ENCODE results near the gene FAM151A. TPM values are rescaled to one million over a fixed set of nuclear protein-coding genes. Genes with fewer than 3 reads are reported as not detected.
"Not testable (repeated sequence)": the region's sequence is repeated elsewhere in the genome, so short reads cannot be mapped to it uniquely, and the experiment has no call there.

FAM151A gene
- polyA plus RNA-seq, 3 donors from 2014 or later = not detected

GRCh38 chr1:54649130-54649898, 26.0 kb upstream of the FAM151A start:
- no peak overlapping the region for H3K27ac Mint-ChIP-seq
- DNase-seq = no peak
- peaks cover 0 to 5% (median 0%) of the 10 kb centered on the region in 6 donors for H3K9me3 Mint-ChIP-seq
- H3K4me3 Mint-ChIP-seq = no peak overlapping the region
- H3K4me1 Mint-ChIP-seq = no peaks in the 10 kb centered on the region
- H3K36me3 Mint-ChIP-seq = no peaks in the 10 kb centered on the region
- peaks cover 0 to 4% (median 2%) of the 10 kb centered on the region in 3 donors for H3K27me3 Mint-ChIP-seq (ENCODE audit: low read depth in 3 of 3)

- H3K9me3 Mint-ChIP-seq = peaks cover 5 to 14% (median 10%) of the 10 kb centered on the region in 6 donors
- peaks cover 0 to 2% (median 2%) of the 10 kb centered on the region in 3 donors for H3K27me3 Mint-ChIP-seq (ENCODE audit: low read depth in 3 of 3)
- no peak overlapping the region for H3K27ac Mint-ChIP-seq
- no peak overlapping the region for H3K4me3 Mint-ChIP-seq
- H3K36me3 Mint-ChIP-seq = peaks cover 0 to 6% (median 5%) of the 10 kb centered on the region in 3 donors
- no peak for DNase-seq
- H3K4me1 Mint-ChIP-seq = no peaks in the 10 kb centered on the region
These were observed 22.7 kb upstream of the FAM151A start for GRCh38 chr1:54645806-54646676.

GRCh38 chr1:54643736-54644135, 20.4 kb upstream of the FAM151A start:
- DNase-seq = no peak
- Mint-ChIP-seq H3K9me3 (peaks cover 5 to 14% (median 10%) of the 10 kb centered on the region in 6 donors), H3K27ac (no peak overlapping the region), H3K4me3 (no peak overlapping the region), H3K27me3 (ENCODE audit: low read depth in 3 of 3) (peaks cover 1 to 5% (median 3%) of the 10 kb centered on the region in 3 donors), H3K36me3 (peaks cover 0 to 6% (median 5%) of the 10 kb centered on the region in 3 donors), H3K4me1 (no peaks in the 10 kb centered on the region)

- H3K27me3 Mint-ChIP-seq (ENCODE audit: low read depth in 3 of 3) = peaks cover 7% of the 10 kb centered on the region in 3 donors
- H3K27ac Mint-ChIP-seq = no peak within 1 kb of the TSS
- peaks cover 0 to 6% (median 5%) of the 10 kb centered on the region in 3 donors for H3K36me3 Mint-ChIP-seq
- H3K9me3 Mint-ChIP-seq = peaks cover 5 to 14% (median 10%) of the 10 kb centered on the region in 6 donors
- no peak within 1 kb of the TSS for H3K4me3 Mint-ChIP-seq
- DNase-seq = no peak
- H3K4me1 Mint-ChIP-seq = no peaks in the 10 kb centered on the region
These were observed 17.8 kb upstream of the FAM151A start, which contains the start of gene MROH7 for GRCh38 chr1:54640863-54641836. Gene MROH7, plus strand, starts transcription at chr1:54641786. Its CDS starts 11,141 bp downstream, at chr1:54652927.

GRCh38 chr1:54640361-54640760, 17.0 kb upstream of the FAM151A start:
- H3K27me3 Mint-ChIP-seq (ENCODE audit: low read depth in 3 of 3) = peaks cover 7% of the 10 kb centered on the region in 3 donors
- H3K4me1 Mint-ChIP-seq = no peaks in the 10 kb centered on the region
- H3K36me3 Mint-ChIP-seq = peaks cover 0 to 6% (median 5%) of the 10 kb centered on the region in 3 donors
- H3K9me3 Mint-ChIP-seq = peaks cover 5 to 12% (median 10%) of the 10 kb centered on the region in 6 donors
- DNase-seq = no peak
- no peak overlapping the region for H3K4me3 Mint-ChIP-seq
- no peak overlapping the region for H3K27ac Mint-ChIP-seq

- H3K27ac Mint-ChIP-seq; H3K4me1 Mint-ChIP-seq; H3K36me3 Mint-ChIP-seq; H3K9me3 Mint-ChIP-seq; DNase-seq; H3K4me3 Mint-ChIP-seq; H3K27me3 Mint-ChIP-seq (ENCODE audit: low read depth in 3 of 3): not testable (repeated sequence)
These were observed 13.4 kb upstream of the FAM151A start for GRCh38 chr1:54636461-54637446.

- H3K27ac Mint-ChIP-seq; H3K27me3 Mint-ChIP-seq (ENCODE audit: low read depth in 3 of 3); H3K36me3 Mint-ChIP-seq; DNase-seq; H3K4me3 Mint-ChIP-seq; H3K4me1 Mint-ChIP-seq; H3K9me3 Mint-ChIP-seq: not testable (repeated sequence)
These were observed 12.5 kb upstream of the FAM151A start for GRCh38 chr1:54635804-54636203.

GRCh38 chr1:54627196-54627595, 3.9 kb upstream of the FAM151A start:
- H3K4me1 Mint-ChIP-seq = no peaks in the 10 kb centered on the region
- H3K27me3 Mint-ChIP-seq (ENCODE audit: low read depth in 3 of 3) = peaks cover 1 to 4% (median 2%) of the 10 kb centered on the region in 3 donors
- H3K36me3 Mint-ChIP-seq = no peaks in the 10 kb centered on the region
- H3K4me3 Mint-ChIP-seq = no peak overlapping the region
- no peak for DNase-seq
- H3K27ac Mint-ChIP-seq = no peak overlapping the region
- no peaks in the 10 kb centered on the region for H3K9me3 Mint-ChIP-seq

- DNase-seq = no peak
- Mint-ChIP-seq H3K9me3 (no peaks in the 10 kb centered on the region), H3K4me3 (no peak overlapping the region), H3K36me3 (no peaks in the 10 kb centered on the region), H3K27me3 (ENCODE audit: low read depth in 3 of 3) (peaks cover 1 to 5% (median 2%) of the 10 kb centered on the region in 3 donors), H3K27ac (no peak overlapping the region), H3K4me1 (no peaks in the 10 kb centered on the region)
These were observed 1.4 kb upstream of the FAM151A start for GRCh38 chr1:54624466-54625464.

GRCh38 chr1:54619749-54620148, 3.6 kb downstream of the FAM151A start:
- no peaks in the 10 kb centered on the region for H3K36me3 Mint-ChIP-seq
- H3K27ac Mint-ChIP-seq = no peak overlapping the region
- H3K4me1 Mint-ChIP-seq = no peaks in the 10 kb centered on the region
- DNase-seq = no peak
- H3K4me3 Mint-ChIP-seq = no peak overlapping the region
- no peaks in the 10 kb centered on the region for H3K9me3 Mint-ChIP-seq
- peaks cover 0 to 8% (median 4%) of the 10 kb centered on the region in 3 donors for H3K27me3 Mint-ChIP-seq (ENCODE audit: low read depth in 3 of 3)

GRCh38 chr1:54615531-54616279, 7.6 kb downstream of the FAM151A start:
- H3K4me1 Mint-ChIP-seq = no peaks in the 10 kb centered on the region
- no peak overlapping the region for H3K27ac Mint-ChIP-seq
- no peak overlapping the region for H3K4me3 Mint-ChIP-seq
- H3K36me3 Mint-ChIP-seq = no peaks in the 10 kb centered on the region
- DNase-seq = no peak
- H3K27me3 Mint-ChIP-seq (ENCODE audit: low read depth in 3 of 3) = peaks cover 0 to 9% (median 4%) of the 10 kb centered on the region in 3 donors
- H3K9me3 Mint-ChIP-seq = no peaks in the 10 kb centered on the region

All from immature natural killer cell (primary cell).